ENCODE data around the gene FIBCD1.

FIBCD1 gene

DNA sequence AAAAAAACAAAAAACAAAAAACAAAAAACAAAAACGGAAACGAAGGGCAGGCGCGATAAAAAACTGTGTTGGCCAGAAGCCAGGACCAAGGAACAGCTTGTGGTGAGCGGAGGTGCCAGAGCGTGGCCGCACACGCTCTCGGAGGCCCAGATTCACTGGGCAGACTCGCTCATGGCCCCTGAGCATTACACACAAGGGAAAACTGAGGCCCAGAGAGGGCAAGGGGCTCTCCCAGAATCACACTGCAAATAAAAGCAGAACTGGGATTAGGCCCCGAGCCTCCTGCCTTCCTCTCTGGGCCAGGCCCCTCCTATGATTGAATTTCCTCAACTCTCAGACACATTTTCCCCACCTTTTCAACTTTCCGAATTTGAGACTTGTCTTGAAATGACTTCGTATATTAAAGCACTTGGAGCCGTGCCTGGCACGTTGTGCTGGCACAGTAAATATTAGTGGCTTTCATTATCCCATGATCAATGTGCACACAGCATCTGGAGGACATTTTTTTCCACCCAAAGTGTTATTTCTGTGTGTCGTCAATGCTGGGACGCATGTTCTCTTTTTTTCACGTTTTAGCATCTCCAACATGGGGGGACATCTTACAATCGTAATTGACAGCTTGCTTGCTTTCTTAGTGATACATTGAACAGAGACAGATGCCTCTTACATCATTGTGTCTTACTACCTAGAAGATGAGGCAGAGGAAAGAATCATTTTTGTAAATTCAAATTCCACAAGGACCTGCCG, 7.4 kb downstream of the FIBCD1 start:
- TF ChIP-seq, protein P1, sequence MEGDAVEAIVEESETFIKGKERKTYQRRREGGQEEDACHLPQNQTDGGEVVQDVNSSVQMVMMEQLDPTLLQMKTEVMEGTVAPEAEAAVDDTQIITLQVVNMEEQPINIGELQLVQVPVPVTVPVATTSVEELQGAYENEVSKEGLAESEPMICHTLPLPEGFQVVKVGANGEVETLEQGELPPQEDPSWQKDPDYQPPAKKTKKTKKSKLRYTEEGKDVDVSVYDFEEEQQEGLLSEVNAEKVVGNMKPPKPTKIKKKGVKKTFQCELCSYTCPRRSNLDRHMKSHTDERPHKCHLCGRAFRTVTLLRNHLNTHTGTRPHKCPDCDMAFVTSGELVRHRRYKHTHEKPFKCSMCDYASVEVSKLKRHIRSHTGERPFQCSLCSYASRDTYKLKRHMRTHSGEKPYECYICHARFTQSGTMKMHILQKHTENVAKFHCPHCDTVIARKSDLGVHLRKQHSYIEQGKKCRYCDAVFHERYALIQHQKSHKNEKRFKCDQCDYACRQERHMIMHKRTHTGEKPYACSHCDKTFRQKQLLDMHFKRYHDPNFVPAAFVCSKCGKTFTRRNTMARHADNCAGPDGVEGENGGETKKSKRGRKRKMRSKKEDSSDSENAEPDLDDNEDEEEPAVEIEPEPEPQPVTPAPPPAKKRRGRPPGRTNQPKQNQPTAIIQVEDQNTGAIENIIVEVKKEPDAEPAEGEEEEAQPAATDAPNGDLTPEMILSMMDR (IDR thresholded peaks at IDR 0.05; ENCODE audit: borderline replicate concordance, insufficient read depth, low read depth, low read length), result no peak
- H3K4me3 ChIP-seq (ENCODE audit: low read depth, low read length), result no peak overlapping the region

DNA sequence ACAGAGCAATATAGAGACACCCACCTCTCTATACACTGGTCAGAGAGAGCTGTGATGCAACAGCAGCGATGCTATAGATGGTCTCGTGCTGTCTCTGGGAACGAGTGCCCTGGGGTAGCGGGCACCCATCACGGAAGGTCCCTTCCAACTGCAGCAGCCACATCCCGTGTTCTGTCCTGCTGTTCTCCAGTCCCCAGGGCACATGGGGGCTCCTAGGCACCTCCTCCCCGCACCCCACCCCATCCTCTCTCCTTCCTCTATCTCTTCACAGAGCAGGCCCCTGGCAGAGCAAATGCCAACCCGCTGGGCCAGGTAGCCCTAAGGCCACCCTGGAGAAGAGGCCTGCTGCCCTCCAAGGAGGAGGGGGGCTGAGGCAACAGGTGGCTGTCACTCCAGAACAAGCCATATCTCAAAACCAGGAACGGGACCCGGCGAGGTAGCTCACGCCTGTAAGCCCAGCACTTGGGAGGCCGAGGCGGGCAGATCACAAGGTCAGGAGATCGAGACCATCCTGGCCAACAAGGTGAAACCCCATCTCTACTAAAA, 8.2 kb downstream of the FIBCD1 start:
- H3K4me3 ChIP-seq (ENCODE audit: low read depth, low read length), result no peak overlapping the region
- TF ChIP-seq, protein P1 (IDR thresholded peaks at IDR 0.05; ENCODE audit: borderline replicate concordance, insufficient read depth, low read depth, low read length), result no peak

- TF ChIP-seq, protein P1 (IDR thresholded peaks at IDR 0.05; ENCODE audit: borderline replicate concordance, insufficient read depth, low read depth, low read length), result no peak
- H3K4me3 ChIP-seq (ENCODE audit: low read depth, low read length), result no peak overlapping the region
Observed at GRCh38 chr9:130930132-130930803, 8.8 kb downstream of the FIBCD1 start.

- no peak overlapping the region for H3K4me3 ChIP-seq (ENCODE audit: low read depth, low read length)
- TF ChIP-seq, protein P1 (IDR thresholded peaks at IDR 0.05; ENCODE audit: borderline replicate concordance, insufficient read depth, low read depth, low read length), result no peak
Observed at GRCh38 chr9:130929571-130930038, 9.4 kb downstream of the FIBCD1 start.

DNA sequence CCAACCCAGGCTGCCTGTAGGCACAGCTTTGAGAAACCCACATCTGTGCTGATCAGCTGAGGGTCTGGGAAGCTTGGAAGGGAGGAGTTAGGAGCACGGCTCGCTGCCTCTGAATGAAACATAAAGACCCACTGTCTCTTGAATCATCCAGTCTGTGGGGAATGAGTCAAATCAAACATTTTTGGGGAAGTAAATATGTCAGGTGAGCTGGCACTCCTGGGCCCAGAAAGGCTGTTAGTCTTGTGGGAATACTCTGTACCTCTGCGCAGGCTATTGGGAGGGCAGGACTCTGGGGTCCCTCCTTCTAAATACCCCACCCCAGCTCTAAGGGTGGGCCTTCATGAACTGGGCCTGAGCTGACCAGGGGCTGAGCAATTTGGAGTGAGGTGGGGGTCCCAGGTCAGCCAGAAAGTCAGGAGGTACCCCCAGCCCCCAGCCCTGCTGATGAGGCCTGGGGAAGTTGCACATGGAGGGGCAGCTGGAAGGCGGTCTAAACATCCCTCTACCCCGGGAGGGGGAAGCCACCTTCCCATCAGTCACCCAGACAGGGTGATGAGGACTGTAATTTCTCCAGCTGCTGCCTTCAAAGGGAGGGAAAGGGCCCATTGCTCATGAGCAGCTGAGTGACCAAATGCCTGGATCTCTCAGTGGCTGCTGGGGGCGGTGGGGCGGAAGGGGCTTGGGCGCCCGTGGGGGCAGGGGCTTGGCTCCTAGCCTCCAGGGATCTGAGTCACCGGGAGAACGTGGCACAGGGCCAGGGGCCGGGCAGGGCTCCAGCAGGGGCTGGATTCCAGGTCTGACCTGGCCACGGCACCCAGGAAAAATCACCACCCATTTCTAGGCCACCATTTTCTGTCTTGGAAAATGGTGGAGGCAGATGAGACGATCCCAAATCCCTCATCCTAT, 10.8 kb downstream of the FIBCD1 start:
- TF ChIP-seq, protein P1 (IDR thresholded peaks at IDR 0.05; ENCODE audit: borderline replicate concordance, insufficient read depth, low read depth, low read length), result no peak
- H3K4me3 ChIP-seq (ENCODE audit: low read depth, low read length), result no peak overlapping the region

GRCh38 chr9:130927338-130927737, 11.7 kb downstream of the FIBCD1 start:
- H3K4me3 ChIP-seq (ENCODE audit: low read depth, low read length), result no peak overlapping the region
- TF ChIP-seq, protein P1 (IDR thresholded peaks at IDR 0.05; ENCODE audit: borderline replicate concordance, insufficient read depth, low read depth, low read length), result no peak
